ENCODE measurements around the gene OR6V1.

Gene OR6V1

DNA sequence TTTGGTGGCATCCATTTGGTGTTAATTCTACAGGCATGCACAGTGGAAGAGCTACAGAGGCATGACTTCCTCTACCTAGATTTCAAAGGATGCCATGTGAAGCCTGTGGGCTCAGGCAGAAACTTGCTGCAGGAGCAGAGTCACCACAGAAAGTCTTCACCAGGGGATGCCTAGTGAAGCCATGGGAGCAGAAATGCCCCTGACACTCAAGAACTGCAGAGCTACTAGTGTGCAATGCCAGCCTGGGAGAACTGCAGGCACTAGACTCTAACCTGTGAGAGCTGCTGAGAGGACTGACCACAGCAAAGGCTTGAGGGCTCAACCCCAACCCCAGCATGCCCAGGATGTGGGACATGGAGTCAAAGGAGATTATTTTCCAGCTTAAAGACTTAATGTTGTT is 29.1 kb upstream of the OR6V1 start:
- H3K9me3 ChIP-seq (ENCODE audit: control insufficient read depth, insufficient read depth, low read length) = peaks cover 10% of the 10 kb centered on the region
- H3K4me1 ChIP-seq (ENCODE audit: control insufficient read depth, low read length) = peaks cover 30% of the 10 kb centered on the region
- H3K79me2 ChIP-seq (ENCODE audit: control insufficient read depth, low read length) = no peaks in the 10 kb centered on the region
- no peaks in the 10 kb centered on the region for H4K20me1 ChIP-seq (ENCODE audit: control insufficient read depth, insufficient read depth, low read depth, low read length)
- no peaks in the 10 kb centered on the region for H3K27me3 ChIP-seq (ENCODE audit: control insufficient read depth, low read length)
- H3K4me2 ChIP-seq (ENCODE audit: low read length) = no peak overlapping the region
- peaks cover 13% of the 10 kb centered on the region for H3K36me3 ChIP-seq (ENCODE audit: control insufficient read depth, low read length)
- H3K27ac ChIP-seq (ENCODE audit: low read depth, low read length) = no peak overlapping the region
- H3K4me3 ChIP-seq (ENCODE audit: low read length) = no peak overlapping the region
- TF ChIP-seq, protein P1, sequence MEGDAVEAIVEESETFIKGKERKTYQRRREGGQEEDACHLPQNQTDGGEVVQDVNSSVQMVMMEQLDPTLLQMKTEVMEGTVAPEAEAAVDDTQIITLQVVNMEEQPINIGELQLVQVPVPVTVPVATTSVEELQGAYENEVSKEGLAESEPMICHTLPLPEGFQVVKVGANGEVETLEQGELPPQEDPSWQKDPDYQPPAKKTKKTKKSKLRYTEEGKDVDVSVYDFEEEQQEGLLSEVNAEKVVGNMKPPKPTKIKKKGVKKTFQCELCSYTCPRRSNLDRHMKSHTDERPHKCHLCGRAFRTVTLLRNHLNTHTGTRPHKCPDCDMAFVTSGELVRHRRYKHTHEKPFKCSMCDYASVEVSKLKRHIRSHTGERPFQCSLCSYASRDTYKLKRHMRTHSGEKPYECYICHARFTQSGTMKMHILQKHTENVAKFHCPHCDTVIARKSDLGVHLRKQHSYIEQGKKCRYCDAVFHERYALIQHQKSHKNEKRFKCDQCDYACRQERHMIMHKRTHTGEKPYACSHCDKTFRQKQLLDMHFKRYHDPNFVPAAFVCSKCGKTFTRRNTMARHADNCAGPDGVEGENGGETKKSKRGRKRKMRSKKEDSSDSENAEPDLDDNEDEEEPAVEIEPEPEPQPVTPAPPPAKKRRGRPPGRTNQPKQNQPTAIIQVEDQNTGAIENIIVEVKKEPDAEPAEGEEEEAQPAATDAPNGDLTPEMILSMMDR (IDR thresholded peaks at IDR 0.05; ENCODE audit: low read depth, low read length, poor library complexity, severe bottlenecking) = no peak
- TF ChIP-seq EZH2phosphoT487 (IDR thresholded peaks at IDR 0.05; ENCODE audit: borderline replicate concordance, low read length) = no peak
- H3K9me2 ChIP-seq (replicated peaks; ENCODE audit: control insufficient read depth, low read length) = no peaks in the 10 kb centered on the region
- 0 out of 2 replicates have a peak, but pooled peaks cover 2% of the 10 kb centered on the region for H3F3A ChIP-seq (ENCODE audit: control insufficient read depth, insufficient read depth)

DNA sequence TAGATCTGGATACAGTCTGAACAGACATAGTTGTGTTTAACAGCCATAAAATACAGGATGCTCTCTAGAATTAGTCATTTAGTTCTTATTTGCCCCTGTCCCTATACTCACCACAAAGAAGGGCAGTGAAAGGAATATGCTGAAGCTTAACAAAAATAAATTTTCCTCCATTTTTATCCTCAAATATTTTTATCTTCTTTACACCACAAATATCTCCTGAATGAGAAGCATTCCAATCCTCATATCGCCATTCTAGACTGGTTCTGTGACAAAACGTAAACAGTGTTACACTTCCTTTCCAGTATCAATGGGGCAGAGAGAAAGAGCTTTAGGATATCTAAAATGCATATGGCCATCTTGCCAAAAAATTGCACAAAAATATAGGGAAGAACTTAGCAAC is 26.8 kb upstream of the OR6V1 start:
- no peaks in the 10 kb centered on the region for H4K20me1 ChIP-seq (ENCODE audit: control insufficient read depth, insufficient read depth, low read depth, low read length)

DNA sequence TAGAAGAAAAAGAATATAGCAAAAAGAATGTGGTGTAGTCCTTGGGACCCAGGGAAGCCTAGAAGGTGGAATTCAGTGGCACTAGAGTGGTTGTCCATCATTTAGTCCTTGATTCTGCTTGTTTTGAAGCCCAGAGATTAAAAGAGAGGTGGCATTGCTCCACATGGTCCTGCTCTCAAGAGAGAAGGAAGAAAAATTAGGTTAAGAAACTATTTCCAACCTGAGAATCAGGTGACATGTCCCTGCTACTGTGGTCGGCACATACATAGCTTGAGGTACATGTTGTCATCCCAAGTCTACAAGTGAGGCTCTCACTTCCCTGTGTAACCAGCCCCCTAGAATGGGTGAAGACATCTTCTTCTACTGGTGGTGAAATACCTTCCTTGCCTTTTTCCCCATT is 25.1 kb upstream of the OR6V1 start, which contains the start of gene OR9A2:
OR9A2 (minus strand) TSS at position 101 of the 400 bp plus-strand sequence; CDS start at position 101, 0 bp downstream.
- no peaks in the 10 kb centered on the region for H3K9me3 ChIP-seq (ENCODE audit: control insufficient read depth, insufficient read depth, low read length)
- TF ChIP-seq, protein P1 (IDR thresholded peaks at IDR 0.05; ENCODE audit: low read depth, low read length, poor library complexity, severe bottlenecking) = no peak
- TF ChIP-seq EZH2phosphoT487 (IDR thresholded peaks at IDR 0.05; ENCODE audit: borderline replicate concordance, low read length) = no peak
- H3K27ac ChIP-seq (ENCODE audit: low read depth, low read length) = no peak within 1 kb of the TSS
- H3K4me1 ChIP-seq (ENCODE audit: control insufficient read depth, low read length) = no peaks in the 10 kb centered on the region
- H3K4me2 ChIP-seq (ENCODE audit: low read length) = no peak within 1 kb of the TSS
- H3K79me2 ChIP-seq (ENCODE audit: control insufficient read depth, low read length) = no peaks in the 10 kb centered on the region
- H3K4me3 ChIP-seq (ENCODE audit: low read length) = no peak within 1 kb of the TSS
- H3K36me3 ChIP-seq (ENCODE audit: control insufficient read depth, low read length) = no peaks in the 10 kb centered on the region
- no peaks in the 10 kb centered on the region for H3K27me3 ChIP-seq (ENCODE audit: control insufficient read depth, low read length)
- H4K20me1 ChIP-seq (ENCODE audit: control insufficient read depth, insufficient read depth, low read depth, low read length) = no peaks in the 10 kb centered on the region
- H3F3A ChIP-seq (ENCODE audit: control insufficient read depth, insufficient read depth) = no peaks in the 10 kb centered on the region
- no peaks in the 10 kb centered on the region for H3K9me2 ChIP-seq (replicated peaks; ENCODE audit: control insufficient read depth, low read length)

More for the DNA sequence above, 26.8 kb upstream of the OR6V1 start:
- TF ChIP-seq, protein P1 (IDR thresholded peaks at IDR 0.05; ENCODE audit: low read depth, low read length, poor library complexity, severe bottlenecking) = no peak
- no peak for TF ChIP-seq EZH2phosphoT487 (IDR thresholded peaks at IDR 0.05; ENCODE audit: borderline replicate concordance, low read length)
- no peak overlapping the region for H3K4me3 ChIP-seq (ENCODE audit: low read length)
- no peaks in the 10 kb centered on the region for H3K9me3 ChIP-seq (ENCODE audit: control insufficient read depth, insufficient read depth, low read length)
- H3K9me2 ChIP-seq (replicated peaks; ENCODE audit: control insufficient read depth, low read length) = no peaks in the 10 kb centered on the region
- H3F3A ChIP-seq (ENCODE audit: control insufficient read depth, insufficient read depth) = 0 out of 2 replicates have a peak, but pooled peaks cover 2% of the 10 kb centered on the region
- no peak overlapping the region for H3K4me2 ChIP-seq (ENCODE audit: low read length)
- H3K4me1 ChIP-seq (ENCODE audit: control insufficient read depth, low read length) = peaks cover 8% of the 10 kb centered on the region
- no peaks in the 10 kb centered on the region for H3K27me3 ChIP-seq (ENCODE audit: control insufficient read depth, low read length)
- H3K27ac ChIP-seq (ENCODE audit: low read depth, low read length) = no peak overlapping the region
- no peaks in the 10 kb centered on the region for H3K79me2 ChIP-seq (ENCODE audit: control insufficient read depth, low read length)
- H3K36me3 ChIP-seq (ENCODE audit: control insufficient read depth, low read length) = no peaks in the 10 kb centered on the region

Measured in DOHH2 (cell line).